ENCODE data around the gene GMCL1.

DNA sequence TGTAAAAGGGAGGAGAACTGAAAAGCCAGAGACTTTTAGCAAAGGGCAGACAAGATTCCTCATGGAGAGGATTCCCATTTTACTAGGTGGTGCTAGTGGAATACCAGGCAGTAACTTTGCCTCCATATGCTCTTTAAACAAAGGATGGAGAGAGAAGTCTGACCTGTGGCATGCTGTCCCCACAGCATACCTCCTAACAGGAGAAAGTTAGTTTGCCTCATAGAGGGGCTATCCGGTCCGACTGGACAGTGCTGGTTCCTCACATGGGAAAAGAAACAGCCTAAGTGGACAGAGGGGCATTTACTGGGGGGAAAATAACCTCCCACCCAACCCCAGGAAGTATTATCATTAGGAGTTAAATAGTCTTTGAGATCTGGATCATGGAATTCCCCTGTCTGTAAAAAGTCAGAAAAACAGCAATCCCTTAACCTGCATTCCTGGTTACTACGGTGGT lies 31.6 kb upstream of the GMCL1 start:
- TF ChIP-seq, protein P1, sequence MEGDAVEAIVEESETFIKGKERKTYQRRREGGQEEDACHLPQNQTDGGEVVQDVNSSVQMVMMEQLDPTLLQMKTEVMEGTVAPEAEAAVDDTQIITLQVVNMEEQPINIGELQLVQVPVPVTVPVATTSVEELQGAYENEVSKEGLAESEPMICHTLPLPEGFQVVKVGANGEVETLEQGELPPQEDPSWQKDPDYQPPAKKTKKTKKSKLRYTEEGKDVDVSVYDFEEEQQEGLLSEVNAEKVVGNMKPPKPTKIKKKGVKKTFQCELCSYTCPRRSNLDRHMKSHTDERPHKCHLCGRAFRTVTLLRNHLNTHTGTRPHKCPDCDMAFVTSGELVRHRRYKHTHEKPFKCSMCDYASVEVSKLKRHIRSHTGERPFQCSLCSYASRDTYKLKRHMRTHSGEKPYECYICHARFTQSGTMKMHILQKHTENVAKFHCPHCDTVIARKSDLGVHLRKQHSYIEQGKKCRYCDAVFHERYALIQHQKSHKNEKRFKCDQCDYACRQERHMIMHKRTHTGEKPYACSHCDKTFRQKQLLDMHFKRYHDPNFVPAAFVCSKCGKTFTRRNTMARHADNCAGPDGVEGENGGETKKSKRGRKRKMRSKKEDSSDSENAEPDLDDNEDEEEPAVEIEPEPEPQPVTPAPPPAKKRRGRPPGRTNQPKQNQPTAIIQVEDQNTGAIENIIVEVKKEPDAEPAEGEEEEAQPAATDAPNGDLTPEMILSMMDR (IDR thresholded peaks at IDR 0.05; ENCODE audit: low read depth, low read length, poor library complexity, severe bottlenecking) = no peak
- no peak for TF ChIP-seq EZH2phosphoT487 (IDR thresholded peaks at IDR 0.05; ENCODE audit: borderline replicate concordance, low read length)

Data from DOHH2 (cell line).